Measurements from ENCODE around the gene CALN1. TPM values are rescaled to one million over a fixed set of nuclear protein-coding genes. Genes with fewer than 3 reads are reported as not detected.

CALN1 gene
- total and polyA plus RNA-seq, 2 experiments from 2014 or later, result 0.23 to 0.28 TPM

DNA sequence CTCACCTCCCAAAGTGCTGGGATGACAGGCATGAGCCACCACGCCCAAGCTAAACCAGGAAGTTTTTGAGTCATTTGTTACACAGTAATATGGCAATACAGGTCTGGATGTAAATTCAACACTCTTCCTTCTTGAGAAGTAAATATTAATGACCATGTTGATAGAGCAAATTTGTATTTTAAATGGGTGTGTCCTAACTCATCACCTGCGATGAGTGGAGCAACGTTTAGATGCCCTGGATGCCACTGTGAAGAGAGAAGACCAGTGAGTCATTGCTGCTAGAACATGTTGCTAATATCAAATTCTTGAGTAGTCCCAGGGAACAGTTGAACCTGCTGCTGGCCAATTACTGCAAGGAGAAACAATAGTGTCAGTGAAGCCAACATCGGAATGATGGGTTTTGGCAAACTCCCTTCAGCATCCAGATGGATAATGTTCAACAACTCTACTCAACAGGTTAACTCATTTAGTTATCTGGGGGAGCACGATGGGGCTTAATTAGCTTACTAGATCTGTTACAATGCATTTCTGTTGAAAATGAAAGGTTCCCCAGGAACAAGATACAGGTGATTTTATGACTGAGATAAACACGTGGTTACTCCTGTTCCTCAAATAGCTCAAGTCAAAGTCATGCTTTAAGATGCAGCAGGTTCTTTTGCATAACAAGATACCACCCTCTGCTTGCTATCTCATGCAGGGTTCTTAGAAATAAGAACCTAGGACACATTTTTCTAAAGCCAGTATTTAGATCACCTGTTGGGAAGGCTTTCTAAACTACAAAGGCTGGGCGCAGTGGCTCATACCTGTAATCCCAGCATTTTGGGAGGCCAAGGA, 146.8 kb downstream of the CALN1 start:
- H3K27me3 ChIP-seq, result no peaks in the 10 kb centered on the region
- H3K4me2 ChIP-seq, result no peak overlapping the region
- no peak overlapping the region for H3K4me3 ChIP-seq
- no peaks in the 10 kb centered on the region for H3K36me3 ChIP-seq (replicated peaks; ENCODE audit: insufficient read depth, low read depth)
- 77% methylated on average over 7 of the region's 7 CpGs for WGBS (ENCODE audit: low lambda C conversion rate, missing lambda C conversion rate)
- no peaks in the 10 kb centered on the region for H3K9me2 ChIP-seq (replicated peaks; ENCODE audit: insufficient read depth)
- no peaks in the 10 kb centered on the region for H3K79me2 ChIP-seq
- no peak overlapping the region for H3K27ac ChIP-seq
- no peaks in the 10 kb centered on the region for H3K4me1 ChIP-seq (ENCODE audit: insufficient read depth)
- no peak for TF ChIP-seq EZH2phosphoT487 (IDR thresholded peaks at IDR 0.05; ENCODE audit: low read depth, severe bottlenecking, unreplicated experiment)
- TF ChIP-seq, protein P1, sequence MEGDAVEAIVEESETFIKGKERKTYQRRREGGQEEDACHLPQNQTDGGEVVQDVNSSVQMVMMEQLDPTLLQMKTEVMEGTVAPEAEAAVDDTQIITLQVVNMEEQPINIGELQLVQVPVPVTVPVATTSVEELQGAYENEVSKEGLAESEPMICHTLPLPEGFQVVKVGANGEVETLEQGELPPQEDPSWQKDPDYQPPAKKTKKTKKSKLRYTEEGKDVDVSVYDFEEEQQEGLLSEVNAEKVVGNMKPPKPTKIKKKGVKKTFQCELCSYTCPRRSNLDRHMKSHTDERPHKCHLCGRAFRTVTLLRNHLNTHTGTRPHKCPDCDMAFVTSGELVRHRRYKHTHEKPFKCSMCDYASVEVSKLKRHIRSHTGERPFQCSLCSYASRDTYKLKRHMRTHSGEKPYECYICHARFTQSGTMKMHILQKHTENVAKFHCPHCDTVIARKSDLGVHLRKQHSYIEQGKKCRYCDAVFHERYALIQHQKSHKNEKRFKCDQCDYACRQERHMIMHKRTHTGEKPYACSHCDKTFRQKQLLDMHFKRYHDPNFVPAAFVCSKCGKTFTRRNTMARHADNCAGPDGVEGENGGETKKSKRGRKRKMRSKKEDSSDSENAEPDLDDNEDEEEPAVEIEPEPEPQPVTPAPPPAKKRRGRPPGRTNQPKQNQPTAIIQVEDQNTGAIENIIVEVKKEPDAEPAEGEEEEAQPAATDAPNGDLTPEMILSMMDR (IDR thresholded peaks at IDR 0.05; ENCODE audit: poor library complexity), result no peak
- TF ChIP-seq EZH2 (IDR thresholded peaks at IDR 0.05; ENCODE audit: borderline replicate concordance), result no peak
- H3K9me3 ChIP-seq (ENCODE audit: low read depth), result no peaks in the 10 kb centered on the region
- H4K20me1 ChIP-seq (ENCODE audit: insufficient read depth, poor library complexity, severe bottlenecking), result no peaks in the 10 kb centered on the region
- no peak overlapping the region for H2AFZ ChIP-seq
- DNase-seq (ENCODE audit: low spot score), result no peak

DNA sequence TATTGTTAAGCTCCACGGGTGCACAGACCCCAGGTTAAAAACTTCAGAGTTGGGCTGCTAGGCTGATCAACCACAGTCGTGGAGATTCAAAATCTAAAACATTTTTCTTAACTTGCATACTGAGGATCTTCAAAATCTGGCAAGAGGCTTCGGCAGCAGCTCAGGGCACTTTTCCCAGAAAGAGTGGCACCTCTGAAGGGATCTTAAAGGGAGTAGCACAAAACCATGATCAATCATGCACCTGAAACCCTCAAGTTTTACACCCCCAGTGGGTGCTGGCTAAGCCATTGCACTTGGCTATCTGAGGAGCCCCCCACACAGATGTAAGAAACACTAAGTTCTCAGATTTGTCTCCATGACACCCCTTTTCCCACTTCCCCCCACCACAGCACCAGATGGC, 151.7 kb downstream of the CALN1 start:
- H3K4me3 ChIP-seq, result no peak overlapping the region
- TF ChIP-seq, protein P1 (IDR thresholded peaks at IDR 0.05; ENCODE audit: poor library complexity), result no peak
- TF ChIP-seq EZH2phosphoT487 (IDR thresholded peaks at IDR 0.05; ENCODE audit: low read depth, severe bottlenecking, unreplicated experiment), result no peak
- TF ChIP-seq EZH2 (IDR thresholded peaks at IDR 0.05; ENCODE audit: borderline replicate concordance), result no peak
- WGBS (ENCODE audit: low lambda C conversion rate, missing lambda C conversion rate), result 58% methylated on average over 3 of the region's 3 CpGs
- H4K20me1 ChIP-seq (ENCODE audit: insufficient read depth, poor library complexity, severe bottlenecking), result no peaks in the 10 kb centered on the region
- no peaks in the 10 kb centered on the region for H3K4me1 ChIP-seq (ENCODE audit: insufficient read depth)
- no peak overlapping the region for H3K4me2 ChIP-seq
- DNase-seq (ENCODE audit: low spot score), result no peak
- no peaks in the 10 kb centered on the region for H3K27me3 ChIP-seq
- no peaks in the 10 kb centered on the region for H3K79me2 ChIP-seq
- H3K9me2 ChIP-seq (replicated peaks; ENCODE audit: insufficient read depth), result no peaks in the 10 kb centered on the region
- H3K36me3 ChIP-seq (replicated peaks; ENCODE audit: insufficient read depth, low read depth), result no peaks in the 10 kb centered on the region
- no peak overlapping the region for H3K27ac ChIP-seq
- H2AFZ ChIP-seq, result no peak overlapping the region
- no peaks in the 10 kb centered on the region for H3K9me3 ChIP-seq (ENCODE audit: low read depth)

DNA sequence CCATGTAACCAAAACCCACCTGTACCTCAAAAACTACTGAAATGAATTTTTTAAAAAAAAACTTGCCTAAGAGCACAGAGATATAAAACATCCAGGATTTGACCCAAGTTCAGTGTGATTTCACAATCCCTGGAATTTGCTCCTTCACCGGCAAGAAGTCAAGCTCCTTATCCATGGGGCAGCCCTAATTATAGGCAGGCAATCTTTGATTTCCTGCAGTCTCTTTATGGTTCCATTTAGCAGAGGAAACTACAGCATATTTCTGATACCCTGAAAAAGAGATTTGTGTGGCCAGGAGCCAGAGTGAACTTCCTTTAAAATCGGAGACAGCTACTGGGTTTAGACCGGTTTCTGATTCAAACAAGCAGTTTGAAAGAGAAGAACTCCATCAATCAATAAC, 154.1 kb downstream of the CALN1 start:
- TF ChIP-seq EZH2phosphoT487 (IDR thresholded peaks at IDR 0.05; ENCODE audit: low read depth, severe bottlenecking, unreplicated experiment) (no peak), EZH2 (IDR thresholded peaks at IDR 0.05; ENCODE audit: borderline replicate concordance) (no peak)
- TF ChIP-seq, protein P1 (IDR thresholded peaks at IDR 0.05; ENCODE audit: poor library complexity), result no peak
- no peaks in the 10 kb centered on the region for H3K9me3 ChIP-seq (ENCODE audit: low read depth)
- H4K20me1 ChIP-seq (ENCODE audit: insufficient read depth, poor library complexity, severe bottlenecking), result no peaks in the 10 kb centered on the region
- no peaks in the 10 kb centered on the region for H3K27me3 ChIP-seq
- H3K79me2 ChIP-seq, result no peaks in the 10 kb centered on the region
- H3K27ac ChIP-seq, result no peak overlapping the region
- no peaks in the 10 kb centered on the region for H3K36me3 ChIP-seq (replicated peaks; ENCODE audit: insufficient read depth, low read depth)
- no peak overlapping the region for H3K4me2 ChIP-seq
- no peaks in the 10 kb centered on the region for H3K9me2 ChIP-seq (replicated peaks; ENCODE audit: insufficient read depth)
- H2AFZ ChIP-seq, result no peak overlapping the region
- no peaks in the 10 kb centered on the region for H3K4me1 ChIP-seq (ENCODE audit: insufficient read depth)
- WGBS (ENCODE audit: low lambda C conversion rate, missing lambda C conversion rate), result 58% methylated on average over 3 of the region's 3 CpGs
- no peak for DNase-seq (ENCODE audit: low spot score)
- H3K4me3 ChIP-seq, result no peak overlapping the region
